SK-N-MC (cell line): ENCODE results near the gene ARHGEF26.

Source experiments
- EZH2 ChIP-seq: fragments of 200-600 bp; sonication (generic); IDR thresholded peaks from one replicate; pipeline ENCODE4 v1.6.1; 2017; ENCODE audit warnings: antibody characterized with exemption
- FOXP2 ChIP-seq: optimal IDR thresholded peaks from 2 replicates; pipeline ENCODE3; 2011; ENCODE audit warnings: mild to moderate bottlenecking, moderate library complexity; ENCODE audit not compliant: insufficient read depth; ENCODE audit errors: extremely low read length, control extremely low read depth
- POLR2AphosphoS5 ChIP-seq: IDR thresholded peaks from 2 replicates; pipeline ENCODE4 v1.6.1; 2012; ENCODE audit warnings: mild to moderate bottlenecking, low read depth, low read length, borderline replicate concordance

DNA sequence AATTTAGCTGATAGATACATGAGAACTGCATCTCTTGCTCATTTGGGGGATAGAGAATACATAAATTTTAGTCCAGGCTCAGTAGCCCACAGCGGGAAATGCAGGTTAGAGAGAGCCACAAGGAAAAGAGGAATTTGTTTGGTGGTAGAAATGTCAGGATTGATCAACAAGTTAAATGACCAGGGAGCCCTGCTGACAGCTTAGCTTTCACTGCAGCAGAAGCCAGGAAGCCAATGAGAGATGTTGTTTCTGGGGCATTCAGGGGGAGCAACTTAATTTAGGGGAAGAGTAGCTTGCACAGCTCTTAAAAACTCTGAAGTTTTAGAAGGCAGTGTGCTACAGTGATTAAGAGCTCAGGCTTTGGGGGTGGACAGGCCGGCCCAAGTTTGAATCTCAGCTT, 22.7 kb downstream of the ARHGEF26 start:
- TF ChIP-seq EZH2: no peak
- TF ChIP-seq POLR2AphosphoS5: no peak
- no peak for TF ChIP-seq FOXP2
